MM.1S (cell line): ENCODE results near the gene DISP3.

Source experiments
- EZH2 ChIP-seq: fragments of 300-600 bp; sonication (generic); optimal IDR thresholded peaks from 2 replicates; pipeline ENCODE3; 2017; ENCODE audit warnings: low read depth, mild to moderate bottlenecking, antibody characterized with exemption, low read length, mixed read lengths
- EZH2phosphoT487 ChIP-seq: fragments of 300-600 bp; sonication (generic); IDR thresholded peaks from 2 replicates; pipeline ENCODE4 v1.6.1; 2018; ENCODE audit warnings: antibody characterized with exemption, low read length
- TF ChIP-seq, protein P1 (sequence below): fragments of 300-600 bp; sonication (generic); IDR thresholded peaks from 2 replicates; pipeline ENCODE4 v1.5.1; 2016; ENCODE audit warnings: antibody characterized with exemption, low read length, mixed read lengths

DNA sequence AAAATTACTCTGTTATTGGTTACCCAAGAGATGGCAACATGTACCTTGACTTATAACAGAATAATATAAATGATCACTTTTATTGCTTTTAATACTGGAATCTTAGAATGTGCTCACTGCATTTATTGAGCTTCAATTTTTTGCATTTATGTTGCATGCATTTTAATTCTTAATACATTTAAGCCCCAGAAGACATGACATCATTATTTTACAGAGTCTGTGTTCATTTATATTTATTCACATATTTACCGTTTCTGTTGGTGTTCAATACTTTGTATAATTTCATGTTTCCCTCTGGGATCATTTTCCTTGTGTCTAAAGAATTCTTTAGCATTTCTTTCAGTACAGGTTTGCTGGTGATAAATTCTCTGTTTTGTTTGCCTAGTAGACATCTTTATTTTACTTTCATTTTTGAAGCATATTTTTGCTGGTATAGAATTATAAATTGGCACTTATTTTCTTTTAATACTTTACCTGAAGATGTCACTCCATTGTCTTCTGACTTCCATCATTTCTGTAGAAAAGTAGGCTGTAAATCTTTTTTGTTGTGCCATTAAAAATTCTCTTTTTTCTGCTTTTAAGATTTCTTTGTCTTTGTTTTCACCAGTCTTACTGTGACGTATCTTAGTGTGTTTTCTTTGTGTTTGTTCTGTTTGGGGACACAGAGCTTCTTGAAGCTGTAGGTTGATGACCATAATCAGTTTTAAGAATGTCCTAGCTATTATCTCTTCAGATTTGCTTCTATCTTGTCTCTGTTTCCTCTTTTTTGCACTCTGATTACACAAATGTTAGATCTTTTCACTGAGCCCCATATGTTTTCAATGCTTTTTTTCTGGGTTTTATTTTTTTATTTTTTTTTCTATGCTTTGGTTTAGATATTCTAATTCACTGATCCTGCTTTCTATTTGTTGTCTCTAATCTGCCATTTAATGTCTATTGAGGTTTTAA, 26.9 kb downstream of the DISP3 start:
- TF ChIP-seq, protein P1, sequence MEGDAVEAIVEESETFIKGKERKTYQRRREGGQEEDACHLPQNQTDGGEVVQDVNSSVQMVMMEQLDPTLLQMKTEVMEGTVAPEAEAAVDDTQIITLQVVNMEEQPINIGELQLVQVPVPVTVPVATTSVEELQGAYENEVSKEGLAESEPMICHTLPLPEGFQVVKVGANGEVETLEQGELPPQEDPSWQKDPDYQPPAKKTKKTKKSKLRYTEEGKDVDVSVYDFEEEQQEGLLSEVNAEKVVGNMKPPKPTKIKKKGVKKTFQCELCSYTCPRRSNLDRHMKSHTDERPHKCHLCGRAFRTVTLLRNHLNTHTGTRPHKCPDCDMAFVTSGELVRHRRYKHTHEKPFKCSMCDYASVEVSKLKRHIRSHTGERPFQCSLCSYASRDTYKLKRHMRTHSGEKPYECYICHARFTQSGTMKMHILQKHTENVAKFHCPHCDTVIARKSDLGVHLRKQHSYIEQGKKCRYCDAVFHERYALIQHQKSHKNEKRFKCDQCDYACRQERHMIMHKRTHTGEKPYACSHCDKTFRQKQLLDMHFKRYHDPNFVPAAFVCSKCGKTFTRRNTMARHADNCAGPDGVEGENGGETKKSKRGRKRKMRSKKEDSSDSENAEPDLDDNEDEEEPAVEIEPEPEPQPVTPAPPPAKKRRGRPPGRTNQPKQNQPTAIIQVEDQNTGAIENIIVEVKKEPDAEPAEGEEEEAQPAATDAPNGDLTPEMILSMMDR = no peak
- TF ChIP-seq EZH2 (no peak), EZH2phosphoT487 (no peak)
